K562 (cell line): Measurements from ENCODE around the gene AGGF1. TPM values are rescaled to one million over a fixed set of nuclear protein-coding genes. Genes with fewer than 3 reads are reported as not detected.
"Not testable (repeated sequence)": the region's sequence is repeated elsewhere in the genome, so short reads cannot be mapped to it uniquely, and the experiment has no call there.

ENCODE experiments used
- ATAC-seq: fragments of 200-7000 bp; cut with Tn5 transposase; 3 replicates; pipeline ENCODE4 v1.9.1; 2020; ENCODE audit warnings: moderate library complexity
- BruUV-seq: library from RNA; stranded (reverse); fragments of 400-500 nt; replicated peaks from 2 replicates; lab custom pipeline; 2021; lab: Mats Ljungman, UMichigan
- CTCF ChIA-PET: fragments of 300-600 bp; formaldehyde crosslinking; extraction: SDS; loops from one replicate; lab custom pipeline; 2021; ENCODE audit warnings: low intra/inter-chr PET ratio; lab: Yijun Ruan, JAX
- POLR2A ChIA-PET: fragments of 300-600, 350-650 bp; sonication (Branson Sonifier 250); formaldehyde crosslinking; extraction: SDS; loops from one replicate; lab custom pipeline; 2021; ENCODE audit warnings: antibody characterized with exemption, inconsistent platforms; lab: Yijun Ruan, JAX
- DNase-seq, 4 experiments: peaks; one replicate each; pipeline versions ENCODE4 v3.0.0 to v3.0.0-alpha.2; 2011 to 2018; ENCODE audit warnings: low spot score in 3 of 4, mixed read lengths in 3 of 4; ENCODE audit errors: extremely low read depth in 1 of 4
- FAIRE-seq: peaks from 2 replicates; lab custom pipeline; 2011; peaks lifted over from hg19 to GRCh38; lab: Jason Lieb, UNC
- H2AFZ ChIP-seq: 2 replicates; pipeline ENCODE4 v1.6.0; 2011; ENCODE audit warnings: low read depth, low read length, control low read depth, inconsistent platforms
- H3K27ac ChIP-seq: fragments of 200-600 bp; 3 replicates; pipeline ENCODE4 v1.8.0; 2011; ENCODE audit warnings: low read depth, mild to moderate bottlenecking, control low read depth, inconsistent platforms, low read length, moderate library complexity, mixed read lengths; ENCODE audit errors: extremely low read depth
- H3K27me3 ChIP-seq, 2 experiments: fragments of 300-600 bp in 1 of 2; 2 replicates in 1 of 2; 3 replicates in 1 of 2; pipeline versions ENCODE4 v1.6.0 to v1.8.0; 2011; ENCODE audit warnings: inconsistent platforms in 2 of 2, low read length in 2 of 2, mild to moderate bottlenecking in 1 of 2, mixed read lengths in 1 of 2, moderate library complexity in 1 of 2; ENCODE audit not compliant: control insufficient read depth in 2 of 2, insufficient read depth in 2 of 2
- H3K36me3 ChIP-seq: fragments of 300-600 bp; 3 replicates; pipeline ENCODE4 v1.8.0; 2011; ENCODE audit warnings: mild to moderate bottlenecking, low read length, inconsistent platforms; ENCODE audit not compliant: control insufficient read depth, insufficient read depth
- H3K4me1 ChIP-seq, 2 experiments: fragments of 200-600 bp in 1 of 2; replicated peaks in 1 of 2; 2 replicates in 1 of 2; 3 replicates in 1 of 2; pipeline versions ENCODE4 v1.5.1 to v1.8.0; 2011; ENCODE audit warnings: inconsistent platforms in 2 of 2, low read length in 2 of 2, mild to moderate bottlenecking in 1 of 2, mixed read lengths in 1 of 2, moderate library complexity in 1 of 2; ENCODE audit not compliant: control insufficient read depth in 2 of 2, insufficient read depth in 2 of 2
- H3K4me2 ChIP-seq: 2 replicates; pipeline ENCODE4 v1.6.1; 2011; ENCODE audit warnings: low read length, control low read depth, inconsistent platforms, mixed read lengths; ENCODE audit not compliant: insufficient read depth
- H3K4me3 ChIP-seq: fragments of 200-600 bp; sonication (generic), shearing (Covaris generic); 2 replicates; pipeline ENCODE4 v1.5.1; 2016; ENCODE audit warnings: control low read depth, inconsistent platforms
- H3K79me2 ChIP-seq: fragments of 200-600 bp; 3 replicates; pipeline ENCODE4 v1.8.0; 2011; ENCODE audit warnings: low read length, inconsistent platforms; ENCODE audit not compliant: control insufficient read depth, insufficient read depth
- H3K9ac ChIP-seq, 2 experiments: 2 replicates each; pipeline versions ENCODE4 v1.6.0 to v1.6.1; 2011; ENCODE audit warnings: low read depth in 2 of 2, low read length in 2 of 2, control low read depth in 1 of 2, inconsistent platforms in 1 of 2, mild to moderate bottlenecking in 1 of 2, mixed read lengths in 1 of 2; ENCODE audit not compliant: insufficient read depth in 1 of 2
- H3K9me1 ChIP-seq: one replicate; pipeline ENCODE4 v1.6.0; 2011; ENCODE audit warnings: inconsistent platforms, mild to moderate bottlenecking, low read length, moderate library complexity; ENCODE audit not compliant: control insufficient read depth, insufficient read depth
- H3K9me3 ChIP-seq: replicated peaks from 2 replicates; pipeline ENCODE4 v1.5.1; 2011; ENCODE audit warnings: low read depth, low read length, inconsistent platforms; ENCODE audit not compliant: control insufficient read depth, insufficient read depth
- H4K20me1 ChIP-seq: replicated peaks from 2 replicates; pipeline ENCODE4 v1.6.1; 2011; ENCODE audit warnings: low read length, inconsistent platforms, mixed read lengths; ENCODE audit not compliant: control insufficient read depth, insufficient read depth
- ARID2 ChIP-seq: fragments of 450-650 bp; IDR thresholded peaks from 2 replicates; pipeline ENCODE4 v1.6.1; 2017; ENCODE audit warnings: antibody characterized with exemption, mild to moderate bottlenecking
- NRF1 ChIP-seq, 2 experiments: fragments of 450-650 bp; IDR thresholded peaks in 1 of 2; conservative IDR thresholded peaks in 1 of 2; 2 replicates each; pipeline ENCODE4 v1.6.1; 2014; ENCODE audit warnings: mild to moderate bottlenecking in 2 of 2
- VEZF1 ChIP-seq: fragments of 200-800 bp; sonication (Bioruptor generic); IDR thresholded peaks from 2 replicates; pipeline ENCODE4 v1.6.1; 2017; ENCODE audit warnings: missing genetic modification characterization, missing compliant biosample characterization
- WGBS: fragments of 100-300 bp; shearing (Covaris generic); methylation state at CpG from one replicate; pipeline ENCODE4 v1.1.6; 2016; ENCODE audit warnings: low coverage, mixed read lengths; ENCODE audit not compliant: insufficient coverage; ENCODE audit errors: missing lambda C conversion rate; 5-methylcytosine and 5-hydroxymethylcytosine counted together
- in situ Hi-C: fragments of 300-500 bp; cut with MboI; formaldehyde crosslinking; loops from 4 replicates; pipeline ENCODE4 v1.15.0; 2018; ENCODE audit warnings: inconsistent platforms, mixed read lengths
- intact Hi-C: fragments of 100-400 bp; cut with micrococcal nuclease; formaldehyde crosslinking; loops from 2 replicates; pipeline ENCODE4 v1.14.2; 2022
- polyA plus RNA-seq, 8 experiments: library from polyadenylated mRNA; depleted of rRNA in 4 of 8; stranded (reverse) in 5 of 8; unstranded in 3 of 8; fragments of >200 nt; fragmentation: Nextera tagmentation in 2 of 8; fragmentation: Illumina TruSeq in 1 of 8; extraction: Ambion mirVana in 2 of 8; extraction: Trizol in 1 of 8; gene quantifications; 2 replicates each; pipeline versions ENCODE4 v1.2.1 to v1.2.3, GENCODE V29; 2011 to 2014; ENCODE audit warnings: inconsistent platforms in 1 of 8, missing spikeins in 1 of 8
- total RNA-seq, 7 experiments: library from RNA; depleted of rRNA in 6 of 7; stranded (reverse); fragments of >200 nt in 6 of 7; fragmentation: Illumina TruSeq in 2 of 7; extraction: Trizol in 2 of 7; gene quantifications; 2 replicates each; pipeline versions ENCODE4 v1.2.1 to v1.2.3, GENCODE V29; 2011 to 2021; ENCODE audit warnings: low replicate concordance in 1 of 7

AGGF1 gene
- total and polyA plus RNA-seq, 9 of the 15 experiments (the other 6 are each of a cell fraction or from before 2014, with no cell fraction given): 5.2 to 20.4 (median 13.4) TPM

DNA sequence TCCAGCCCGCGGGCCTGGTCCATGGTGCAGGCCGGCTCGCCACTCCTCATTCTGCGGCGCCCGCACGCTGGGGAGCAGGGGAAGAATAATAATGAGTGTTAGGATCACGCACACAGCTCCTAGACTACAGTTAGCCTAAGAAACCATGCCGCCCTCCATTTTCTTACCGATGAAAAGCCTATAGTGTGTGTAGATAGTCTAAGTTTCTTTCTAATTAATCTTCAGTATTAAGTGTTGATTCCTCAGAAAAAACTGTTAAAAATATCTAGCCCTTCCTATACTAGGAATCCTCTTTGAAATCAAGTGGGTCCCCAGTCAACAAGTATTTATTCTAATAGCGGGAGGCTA, 47.6 kb downstream of the AGGF1 start:
- H4K20me1 ChIP-seq: no peaks in the 10 kb centered on the region
- peak overlapping the region; percentile 59 for H3K4me3 ChIP-seq
- ATAC-seq: no peak
- peaks cover 0 to 13% of the 10 kb centered on the region in 2 experiments; a peak in 3 of 5 replicates for H3K4me1 ChIP-seq
- H3K27me3 ChIP-seq: no peaks in the 10 kb centered on the region
- in situ Hi-C loops: no loop called here
- no peak overlapping the region; a peak in 2 of 4 replicates for H3K9ac ChIP-seq
- TF ChIP-seq NRF1 (conservative IDR thresholded peaks at IDR 0.05 in 1 of 2, IDR thresholded peaks at IDR 0.05 in 1 of 2) (peak in 1 of 2 experiments; percentile 44; a peak in 1 of 4 replicates), ARID2 (no peak), VEZF1 (no peak)
- TF ChIP-seq, all 486 proteins: peak for 1
- no TSS peak for BruUV-seq
- H2AFZ ChIP-seq: peak overlapping the region; percentile 82
- no peak for FAIRE-seq
- CTCF ChIA-PET: interaction anchor here (0.6 to 1.8 kb wide), 3 partner anchors 209 to 258 kb away, joined by 3 to 11 read pairs (median 5); no protein-coding TSS in a partner anchor
- H3K4me2 ChIP-seq: peak overlapping the region; percentile 75; the same call in 1 of the 2 replicates
- H3K36me3 ChIP-seq: no peaks in the 10 kb centered on the region
- H3K9me3 ChIP-seq: no peaks in the 10 kb centered on the region
- POLR2A ChIA-PET: interaction anchor here (1.0 kb wide), 1 partner anchor 10 kb away, joined by 3 read pairs; no protein-coding TSS in a partner anchor
- intact Hi-C loops: loop anchor here (1.0 to 2.0 kb wide), 2 partner anchors 61 to 210 kb away; no protein-coding TSS in a partner anchor
- H3K9me1 ChIP-seq: no peaks in the 10 kb centered on the region
- WGBS: 70% methylated on average over 5 of the region's 12 CpGs
- H3K79me2 ChIP-seq: no peaks in the 10 kb centered on the region
- no peak overlapping the region for H3K27ac ChIP-seq
- no peak for DNase-seq

DNA sequence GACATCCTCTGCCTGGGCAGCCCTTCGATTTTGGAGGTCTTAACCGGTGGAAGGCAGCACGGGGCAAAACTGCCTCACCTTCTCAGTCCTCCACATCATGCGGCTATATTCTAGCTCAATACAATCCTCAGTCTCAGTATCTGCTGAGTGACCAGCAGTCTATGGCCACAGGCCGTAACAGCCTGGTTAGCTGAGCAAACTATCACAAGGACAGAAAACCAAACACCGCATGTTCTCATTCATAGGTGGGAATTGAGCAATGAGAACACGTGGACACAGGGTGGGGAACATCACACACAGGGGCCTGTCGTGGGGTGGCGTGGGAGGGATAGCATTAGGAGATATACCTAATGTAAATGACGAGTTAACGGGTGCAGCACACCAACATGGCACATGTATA, 50.3 kb downstream of the AGGF1 start:
- CTCF ChIA-PET, intact Hi-C loops, H3K36me3 ChIP-seq, H4K20me1 ChIP-seq, ATAC-seq, POLR2A ChIA-PET, H2AFZ ChIP-seq, H3K27ac ChIP-seq, H3K9me1 ChIP-seq, H3K4me3 ChIP-seq, H3K4me2 ChIP-seq, DNase-seq, FAIRE-seq, H3K9ac ChIP-seq, BruUV-seq, H3K79me2 ChIP-seq, H3K27me3 ChIP-seq, in situ Hi-C loops, H3K9me3 ChIP-seq: not testable (repeated sequence)
- peaks cover 0 to 13% of the 10 kb centered on the region in 2 experiments; a peak in 3 of 5 replicates for H3K4me1 ChIP-seq
- WGBS: 37% methylated on average over 11 of the region's 11 CpGs
